HL-60 (cell line): ENCODE data around the gene LAMTOR3.

ENCODE experiments used
- GABPA ChIP-seq: IDR thresholded peaks from 2 replicates; pipeline ENCODE4 v1.6.1; 2012; ENCODE audit warnings: low read depth
- POLR2AphosphoS5 ChIP-seq: IDR thresholded peaks from 2 replicates; pipeline ENCODE4 v1.6.1; 2012; ENCODE audit warnings: low read depth
- TF ChIP-seq, protein P1 (sequence below): IDR thresholded peaks from one replicate; pipeline ENCODE4 v1.5.1; 2011; ENCODE audit warnings: low read length, control low read depth, inconsistent platforms; ENCODE audit not compliant: insufficient read depth
- TF ChIP-seq, protein P2 (sequence below): IDR thresholded peaks from 2 replicates; pipeline ENCODE4 v1.6.1; 2012; ENCODE audit warnings: low read depth; ENCODE audit not compliant: insufficient replicate concordance

DNA sequence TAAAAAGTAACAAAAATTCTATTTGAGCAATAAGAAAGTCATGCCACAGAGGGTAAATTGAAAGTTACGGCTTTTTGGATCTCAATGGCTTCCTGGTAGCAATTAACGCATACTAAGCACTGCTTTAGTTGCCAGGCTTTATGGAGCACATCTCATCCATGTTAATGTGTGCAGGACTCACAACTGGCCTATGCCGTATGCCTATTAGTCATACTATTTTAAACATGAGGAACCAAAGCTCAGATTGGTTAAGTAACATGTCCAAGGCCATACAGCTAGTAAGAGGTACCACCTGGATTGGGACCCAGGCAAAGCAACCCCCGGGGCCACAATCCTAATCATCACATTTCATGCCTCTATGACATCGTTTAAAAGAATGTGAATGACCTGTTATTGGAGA lies 60.5 kb downstream of the LAMTOR3 start:
- TF ChIP-seq, protein P1, sequence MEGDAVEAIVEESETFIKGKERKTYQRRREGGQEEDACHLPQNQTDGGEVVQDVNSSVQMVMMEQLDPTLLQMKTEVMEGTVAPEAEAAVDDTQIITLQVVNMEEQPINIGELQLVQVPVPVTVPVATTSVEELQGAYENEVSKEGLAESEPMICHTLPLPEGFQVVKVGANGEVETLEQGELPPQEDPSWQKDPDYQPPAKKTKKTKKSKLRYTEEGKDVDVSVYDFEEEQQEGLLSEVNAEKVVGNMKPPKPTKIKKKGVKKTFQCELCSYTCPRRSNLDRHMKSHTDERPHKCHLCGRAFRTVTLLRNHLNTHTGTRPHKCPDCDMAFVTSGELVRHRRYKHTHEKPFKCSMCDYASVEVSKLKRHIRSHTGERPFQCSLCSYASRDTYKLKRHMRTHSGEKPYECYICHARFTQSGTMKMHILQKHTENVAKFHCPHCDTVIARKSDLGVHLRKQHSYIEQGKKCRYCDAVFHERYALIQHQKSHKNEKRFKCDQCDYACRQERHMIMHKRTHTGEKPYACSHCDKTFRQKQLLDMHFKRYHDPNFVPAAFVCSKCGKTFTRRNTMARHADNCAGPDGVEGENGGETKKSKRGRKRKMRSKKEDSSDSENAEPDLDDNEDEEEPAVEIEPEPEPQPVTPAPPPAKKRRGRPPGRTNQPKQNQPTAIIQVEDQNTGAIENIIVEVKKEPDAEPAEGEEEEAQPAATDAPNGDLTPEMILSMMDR, result no peak
- TF ChIP-seq GABPA (no peak), POLR2AphosphoS5 (no peak)
- TF ChIP-seq, protein P2, sequence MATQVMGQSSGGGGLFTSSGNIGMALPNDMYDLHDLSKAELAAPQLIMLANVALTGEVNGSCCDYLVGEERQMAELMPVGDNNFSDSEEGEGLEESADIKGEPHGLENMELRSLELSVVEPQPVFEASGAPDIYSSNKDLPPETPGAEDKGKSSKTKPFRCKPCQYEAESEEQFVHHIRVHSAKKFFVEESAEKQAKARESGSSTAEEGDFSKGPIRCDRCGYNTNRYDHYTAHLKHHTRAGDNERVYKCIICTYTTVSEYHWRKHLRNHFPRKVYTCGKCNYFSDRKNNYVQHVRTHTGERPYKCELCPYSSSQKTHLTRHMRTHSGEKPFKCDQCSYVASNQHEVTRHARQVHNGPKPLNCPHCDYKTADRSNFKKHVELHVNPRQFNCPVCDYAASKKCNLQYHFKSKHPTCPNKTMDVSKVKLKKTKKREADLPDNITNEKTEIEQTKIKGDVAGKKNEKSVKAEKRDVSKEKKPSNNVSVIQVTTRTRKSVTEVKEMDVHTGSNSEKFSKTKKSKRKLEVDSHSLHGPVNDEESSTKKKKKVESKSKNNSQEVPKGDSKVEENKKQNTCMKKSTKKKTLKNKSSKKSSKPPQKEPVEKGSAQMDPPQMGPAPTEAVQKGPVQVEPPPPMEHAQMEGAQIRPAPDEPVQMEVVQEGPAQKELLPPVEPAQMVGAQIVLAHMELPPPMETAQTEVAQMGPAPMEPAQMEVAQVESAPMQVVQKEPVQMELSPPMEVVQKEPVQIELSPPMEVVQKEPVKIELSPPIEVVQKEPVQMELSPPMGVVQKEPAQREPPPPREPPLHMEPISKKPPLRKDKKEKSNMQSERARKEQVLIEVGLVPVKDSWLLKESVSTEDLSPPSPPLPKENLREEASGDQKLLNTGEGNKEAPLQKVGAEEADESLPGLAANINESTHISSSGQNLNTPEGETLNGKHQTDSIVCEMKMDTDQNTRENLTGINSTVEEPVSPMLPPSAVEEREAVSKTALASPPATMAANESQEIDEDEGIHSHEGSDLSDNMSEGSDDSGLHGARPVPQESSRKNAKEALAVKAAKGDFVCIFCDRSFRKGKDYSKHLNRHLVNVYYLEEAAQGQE, result no peak
